ENCODE results near the gene HPN.

DNA sequence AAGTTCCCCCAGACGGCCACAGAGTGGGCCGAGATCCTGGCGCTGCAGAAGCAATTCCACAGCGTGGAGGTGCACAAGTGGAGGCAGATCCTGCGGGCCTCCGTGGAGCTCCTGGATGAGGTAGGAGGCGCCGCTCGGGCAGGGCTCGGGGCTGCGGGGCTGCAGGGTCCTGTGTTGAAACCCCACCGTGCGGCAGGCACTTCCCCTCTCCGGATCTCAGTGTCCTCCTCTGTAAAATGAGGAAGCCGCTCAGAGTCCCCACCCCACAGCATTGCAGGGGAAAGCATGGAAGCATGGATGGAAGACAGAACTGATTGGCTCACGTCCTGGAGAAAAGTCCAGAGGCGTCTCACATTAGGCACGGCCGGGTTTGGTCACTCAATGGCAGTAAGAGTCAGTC lies 18.1 kb upstream of the HPN start:
- TF ChIP-seq, protein P1, sequence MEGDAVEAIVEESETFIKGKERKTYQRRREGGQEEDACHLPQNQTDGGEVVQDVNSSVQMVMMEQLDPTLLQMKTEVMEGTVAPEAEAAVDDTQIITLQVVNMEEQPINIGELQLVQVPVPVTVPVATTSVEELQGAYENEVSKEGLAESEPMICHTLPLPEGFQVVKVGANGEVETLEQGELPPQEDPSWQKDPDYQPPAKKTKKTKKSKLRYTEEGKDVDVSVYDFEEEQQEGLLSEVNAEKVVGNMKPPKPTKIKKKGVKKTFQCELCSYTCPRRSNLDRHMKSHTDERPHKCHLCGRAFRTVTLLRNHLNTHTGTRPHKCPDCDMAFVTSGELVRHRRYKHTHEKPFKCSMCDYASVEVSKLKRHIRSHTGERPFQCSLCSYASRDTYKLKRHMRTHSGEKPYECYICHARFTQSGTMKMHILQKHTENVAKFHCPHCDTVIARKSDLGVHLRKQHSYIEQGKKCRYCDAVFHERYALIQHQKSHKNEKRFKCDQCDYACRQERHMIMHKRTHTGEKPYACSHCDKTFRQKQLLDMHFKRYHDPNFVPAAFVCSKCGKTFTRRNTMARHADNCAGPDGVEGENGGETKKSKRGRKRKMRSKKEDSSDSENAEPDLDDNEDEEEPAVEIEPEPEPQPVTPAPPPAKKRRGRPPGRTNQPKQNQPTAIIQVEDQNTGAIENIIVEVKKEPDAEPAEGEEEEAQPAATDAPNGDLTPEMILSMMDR (IDR thresholded peaks at IDR 0.05) = no peak
- TF ChIP-seq POLR2A (IDR thresholded peaks at IDR 0.05) = no peak

Data from Peyer's patch (tissue), 4 donors.